HEK293 (cell line): ENCODE data around the gene CFAP45.

Experiments
- ZBTB11 ChIP-seq: fragments of 450-650 bp; formaldehyde crosslinking; conservative IDR thresholded peaks from 2 replicates; pipeline ENCODE4 v1.5.1; 2016; ENCODE audit warnings: low read depth, missing biosample characterization, missing genetic modification characterization
- ZNF274 ChIP-seq, 2 experiments: fragments of 200-500 bp in 1 of 2; fragments of 450-650 bp in 1 of 2; sonication (Bioruptor generic) in 1 of 2; formaldehyde crosslinking in 1 of 2; IDR thresholded peaks; 2 replicates each; pipeline versions ENCODE4 v1.5.1 to v1.6.1; 2014 to 2016; ENCODE audit warnings: borderline replicate concordance in 1 of 2, inconsistent platforms in 1 of 2, low read length in 1 of 2, missing biosample characterization in 1 of 2, missing genetic modification characterization in 1 of 2

GRCh38 chr1:159868766-159869165 is 31.2 kb downstream of the CFAP45 start:
- no peak for TF ChIP-seq ZBTB11 (tag by site-specific recombination)
- TF ChIP-seq ZNF274 (IDR thresholded peaks at IDR 0.05; ENCODE audit: low read length): no peak
- no peak for TF ChIP-seq ZNF274 (tag by site-specific recombination; IDR thresholded peaks at IDR 0.05; ENCODE audit: borderline replicate concordance)
